ENCODE results near the gene MON2.

MON2 gene

GRCh38 chr12:62627181-62627580 lies 160.6 kb downstream of the MON2 start:
- FAIRE-seq: no peak
- no peak for DNase-seq (ENCODE audit: insufficient read length, low spot score)
- TF ChIP-seq, protein P1, sequence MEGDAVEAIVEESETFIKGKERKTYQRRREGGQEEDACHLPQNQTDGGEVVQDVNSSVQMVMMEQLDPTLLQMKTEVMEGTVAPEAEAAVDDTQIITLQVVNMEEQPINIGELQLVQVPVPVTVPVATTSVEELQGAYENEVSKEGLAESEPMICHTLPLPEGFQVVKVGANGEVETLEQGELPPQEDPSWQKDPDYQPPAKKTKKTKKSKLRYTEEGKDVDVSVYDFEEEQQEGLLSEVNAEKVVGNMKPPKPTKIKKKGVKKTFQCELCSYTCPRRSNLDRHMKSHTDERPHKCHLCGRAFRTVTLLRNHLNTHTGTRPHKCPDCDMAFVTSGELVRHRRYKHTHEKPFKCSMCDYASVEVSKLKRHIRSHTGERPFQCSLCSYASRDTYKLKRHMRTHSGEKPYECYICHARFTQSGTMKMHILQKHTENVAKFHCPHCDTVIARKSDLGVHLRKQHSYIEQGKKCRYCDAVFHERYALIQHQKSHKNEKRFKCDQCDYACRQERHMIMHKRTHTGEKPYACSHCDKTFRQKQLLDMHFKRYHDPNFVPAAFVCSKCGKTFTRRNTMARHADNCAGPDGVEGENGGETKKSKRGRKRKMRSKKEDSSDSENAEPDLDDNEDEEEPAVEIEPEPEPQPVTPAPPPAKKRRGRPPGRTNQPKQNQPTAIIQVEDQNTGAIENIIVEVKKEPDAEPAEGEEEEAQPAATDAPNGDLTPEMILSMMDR (IDR thresholded peaks at IDR 0.05; ENCODE audit: insufficient read depth, missing control alignments): no peak

DNA sequence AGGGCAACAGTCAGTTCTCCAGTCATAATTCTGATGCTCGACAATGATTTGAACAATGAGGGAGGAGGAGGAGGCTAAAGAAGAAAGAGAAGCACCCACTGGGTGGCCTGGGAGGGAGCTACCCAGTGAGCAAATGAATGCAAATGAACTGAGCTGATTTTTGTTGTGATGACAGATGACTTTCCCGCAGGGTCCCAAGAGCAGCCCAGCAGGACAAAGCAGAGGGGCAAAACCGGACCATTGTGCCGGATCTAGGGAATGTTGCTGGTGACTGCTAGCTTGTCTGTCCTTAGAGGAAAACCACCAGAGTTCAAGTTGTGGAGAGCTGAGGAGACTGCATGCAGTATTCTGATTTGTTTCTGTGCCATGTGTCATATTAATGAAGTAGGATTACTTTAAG lies 162.8 kb downstream of the MON2 start:
- TF ChIP-seq, protein P1 (IDR thresholded peaks at IDR 0.05; ENCODE audit: insufficient read depth, missing control alignments): no peak
- FAIRE-seq (no peak), DNase-seq (ENCODE audit: insufficient read length, low spot score) (no peak)

DNA sequence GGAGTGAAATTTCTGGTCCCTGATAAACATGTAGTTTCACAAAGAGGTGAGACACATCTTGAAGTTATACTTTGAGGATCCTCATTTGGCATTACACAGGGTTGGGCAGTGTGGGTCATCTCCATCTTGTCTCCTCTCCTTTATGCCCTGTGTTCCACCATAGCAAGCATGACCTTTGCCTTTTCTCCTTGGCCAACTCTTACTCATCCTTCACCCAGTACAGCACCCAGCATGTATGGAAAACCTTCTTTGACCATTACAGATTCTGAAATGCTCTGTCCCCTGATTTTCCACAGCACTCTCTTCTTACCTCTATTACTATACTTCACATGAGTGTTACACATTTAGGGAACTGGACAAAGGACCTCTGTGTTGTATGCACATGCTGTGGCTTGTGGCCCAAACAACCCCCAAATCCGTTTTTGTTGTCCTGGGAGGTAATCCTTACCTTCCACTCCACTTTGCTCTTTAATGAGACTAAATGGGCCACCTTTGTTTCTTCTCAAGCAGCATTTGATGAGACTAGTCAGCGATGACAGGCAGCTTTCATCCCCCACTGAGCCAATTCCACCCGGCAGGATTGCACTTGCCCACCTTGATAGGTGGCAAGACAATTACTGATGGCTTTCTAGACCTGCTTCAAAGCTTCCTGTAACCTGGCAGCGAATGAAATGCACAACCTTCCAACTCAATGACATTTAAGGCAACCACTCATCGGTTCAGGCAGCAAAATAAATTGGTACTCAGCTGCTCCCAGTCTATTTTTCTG lies 163.5 kb downstream of the MON2 start:
- FAIRE-seq (no peak), DNase-seq (ENCODE audit: insufficient read length, low spot score) (no peak)
- TF ChIP-seq, protein P1 (IDR thresholded peaks at IDR 0.05; ENCODE audit: insufficient read depth, missing control alignments): no peak

DNA sequence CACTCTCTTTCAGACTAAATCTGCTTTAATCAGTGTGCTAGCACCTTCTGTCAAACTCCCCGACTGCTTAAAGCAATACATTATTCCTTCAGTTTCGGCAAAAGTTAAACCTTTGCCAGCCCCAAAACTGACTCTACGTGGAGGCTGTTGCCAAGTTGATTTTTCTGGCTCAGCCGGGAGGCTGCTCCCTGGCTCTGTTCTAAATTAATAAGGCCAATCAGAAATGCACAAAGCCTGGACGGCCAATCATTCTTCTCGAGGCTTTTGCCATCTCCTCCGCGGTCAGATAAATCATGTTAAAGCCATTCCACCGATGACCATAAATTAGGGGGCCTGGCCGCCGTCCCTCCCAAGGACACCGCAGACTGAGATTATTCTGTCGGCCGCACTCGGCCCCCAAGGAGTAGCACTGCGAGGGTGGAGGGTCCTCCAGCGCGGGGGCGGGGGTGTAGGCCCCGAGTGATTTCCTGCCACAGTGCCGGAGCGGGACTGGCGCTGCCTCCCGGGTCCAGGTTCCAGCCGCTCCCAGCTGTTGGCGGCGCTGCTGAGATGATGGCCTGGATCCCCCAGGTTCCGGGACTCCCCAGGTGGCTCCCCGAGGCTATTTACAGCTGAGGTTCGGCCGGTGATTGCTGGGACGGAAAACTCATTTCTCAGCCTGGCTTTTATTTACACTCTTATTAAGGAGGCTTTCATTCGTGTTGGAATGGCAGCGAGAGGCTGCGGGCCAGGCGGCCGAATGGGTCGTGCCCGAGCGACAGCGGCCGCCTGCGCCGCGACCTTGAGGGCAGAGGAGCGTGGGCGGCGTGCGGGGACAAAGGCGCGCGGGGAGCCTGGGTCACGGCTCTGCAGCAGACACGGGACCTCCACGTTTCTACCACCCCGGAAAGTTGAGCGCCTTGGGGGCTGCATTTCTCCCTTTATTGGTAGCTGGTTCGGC lies 165.1 kb downstream of the MON2 start:
- TF ChIP-seq, protein P1 (IDR thresholded peaks at IDR 0.05; ENCODE audit: insufficient read depth, missing control alignments): no peak
- FAIRE-seq (no peak), DNase-seq (ENCODE audit: insufficient read length, low spot score) (peak; percentile 52)

DNA sequence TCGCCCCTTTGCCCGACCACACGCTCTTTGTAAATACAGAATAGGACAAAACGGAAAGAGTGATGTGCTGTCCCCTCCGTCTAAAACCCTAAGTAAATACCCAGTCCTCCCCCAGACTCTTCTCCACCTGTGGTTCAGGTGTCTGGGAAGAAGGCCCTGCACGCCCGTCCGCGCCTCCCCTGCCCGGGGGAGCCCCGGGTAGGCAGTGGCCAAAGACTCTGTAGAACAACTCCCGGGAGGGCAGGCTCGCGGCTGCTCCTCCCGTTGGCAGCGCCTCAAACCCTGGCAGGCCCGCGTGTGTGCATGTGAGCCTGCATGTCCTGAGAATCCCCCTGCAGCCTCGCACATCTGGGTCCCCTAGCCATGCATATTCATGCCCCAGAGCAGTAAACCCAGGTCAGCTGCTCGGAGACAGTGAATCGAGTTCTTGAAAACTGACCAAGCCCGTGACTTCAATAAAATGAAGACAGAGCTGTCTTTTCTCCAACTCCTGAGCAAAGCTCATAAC lies 165.8 kb downstream of the MON2 start:
- no peak for FAIRE-seq
- no peak for DNase-seq (ENCODE audit: insufficient read length, low spot score)
- TF ChIP-seq, protein P1 (IDR thresholded peaks at IDR 0.05; ENCODE audit: insufficient read depth, missing control alignments): no peak

- FAIRE-seq (no peak), DNase-seq (ENCODE audit: insufficient read length, low spot score) (no peak)
- TF ChIP-seq, protein P1 (IDR thresholded peaks at IDR 0.05; ENCODE audit: insufficient read depth, missing control alignments): no peak
Measured at GRCh38 chr12:62635649-62636048, 169.0 kb downstream of the MON2 start.
